Measurements from ENCODE around the gene DEDD. TPM values are rescaled to one million over a fixed set of nuclear protein-coding genes. Genes with fewer than 3 reads are reported as not detected.

The DEDD gene
- total RNA-seq, 1 experiment from 2014 or later: 32.8 TPM

- POLR2A ChIA-PET: interaction anchor here (1.2 kb wide), 1 partner anchor 68 kb away, joined by 3 read pairs; the partner anchor contains the start of gene F11R
- BruUV-seq (replicated peaks): no TSS peak
- DNase-seq (ENCODE audit: low read depth, low spot score): no peak
Observed at GRCh38 chr1:161089251-161089924, 43.1 kb downstream of the DEDD start, which contains the start of gene NECTIN4. Gene NECTIN4 (minus strand): TSS chr1:161089558. CDS start chr1:161089296, 262 bp downstream.

GRCh38 chr1:161088587-161089110 lies 43.8 kb downstream of the DEDD start:
- H3K27ac ChIP-seq (ENCODE audit: low read depth, low read length): no peak overlapping the region
- H3K4me1 ChIP-seq (ENCODE audit: control insufficient read depth in 1 of 2, insufficient read depth in 2 of 2, low read length in 2 of 2): peaks cover 29 to 85% of the 10 kb centered on the region in 2 experiments
- intact Hi-C loops (cut with micrococcal nuclease): no loop called here
- peak overlapping the region; percentile 30 for H3K4me2 ChIP-seq (ENCODE audit: low read length)
- BruUV-seq (replicated peaks): no TSS peak
- H3K9me3 ChIP-seq (ENCODE audit: control insufficient read depth in 1 of 2, insufficient read depth in 1 of 2, low read depth in 1 of 2, low read length in 2 of 2): no peaks in the 10 kb centered on the region
- 0 out of 2 replicates have a peak overlapping the region, but pooled peaks have one; percentile 2 for H3K9ac ChIP-seq (ENCODE audit: low read length)
- ChIA-PET POLR2A (interaction anchor here (1.2 kb wide), 1 partner anchor 67 kb away, joined by 3 read pairs; the partner anchor contains the start of gene F11R), CTCF (no interaction called here), RAD21 (ENCODE audit: low non-redundant PET in 1 of 2, low total read pairs in 2 of 2, uncharacterized antibody in 2 of 2, unreplicated experiment in 2 of 2) (no interaction called here)
- H3K27me3 ChIP-seq (ENCODE audit: insufficient read depth, low read length): no peaks in the 10 kb centered on the region
- no peaks in the 10 kb centered on the region for H3K79me2 ChIP-seq (ENCODE audit: insufficient read depth, low read length)
- ATAC-seq (no peak), DNase-seq (ENCODE audit: low read depth, low spot score) (no peak)
- no peak overlapping the region for H2AFZ ChIP-seq (ENCODE audit: low read depth, low read length, poor library complexity, severe bottlenecking)
- no peaks in the 10 kb centered on the region for H3K36me3 ChIP-seq (ENCODE audit: control insufficient read depth in 1 of 2, insufficient read depth in 2 of 2, low read length in 2 of 2)
- no peak overlapping the region for H3K4me3 ChIP-seq (replicated peaks in 1 of 2; ENCODE audit: low read depth in 1 of 2, low read length in 2 of 2)
- TF ChIP-seq EZH2phosphoT487 (IDR thresholded peaks at IDR 0.05; ENCODE audit: borderline replicate concordance): no peak
- no peak for TF ChIP-seq FOSL1 (IDR thresholded peaks at IDR 0.05; ENCODE audit: low read depth)
- no peak for TF ChIP-seq YY1 (IDR thresholded peaks at IDR 0.05; ENCODE audit: extremely low read depth, insufficient replicate concordance, low read depth, low read length)
- TF ChIP-seq RAD21 (IDR thresholded peaks at IDR 0.05; ENCODE audit: low read depth): no peak
- no peak for TF ChIP-seq ZFX (IDR thresholded peaks at IDR 0.05)
- TF ChIP-seq SRF (IDR thresholded peaks at IDR 0.05; ENCODE audit: low read depth): no peak
- no peak for TF ChIP-seq ZNF274 (IDR thresholded peaks at IDR 0.05; ENCODE audit: low read depth, low read length)
- TF ChIP-seq, protein P1, sequence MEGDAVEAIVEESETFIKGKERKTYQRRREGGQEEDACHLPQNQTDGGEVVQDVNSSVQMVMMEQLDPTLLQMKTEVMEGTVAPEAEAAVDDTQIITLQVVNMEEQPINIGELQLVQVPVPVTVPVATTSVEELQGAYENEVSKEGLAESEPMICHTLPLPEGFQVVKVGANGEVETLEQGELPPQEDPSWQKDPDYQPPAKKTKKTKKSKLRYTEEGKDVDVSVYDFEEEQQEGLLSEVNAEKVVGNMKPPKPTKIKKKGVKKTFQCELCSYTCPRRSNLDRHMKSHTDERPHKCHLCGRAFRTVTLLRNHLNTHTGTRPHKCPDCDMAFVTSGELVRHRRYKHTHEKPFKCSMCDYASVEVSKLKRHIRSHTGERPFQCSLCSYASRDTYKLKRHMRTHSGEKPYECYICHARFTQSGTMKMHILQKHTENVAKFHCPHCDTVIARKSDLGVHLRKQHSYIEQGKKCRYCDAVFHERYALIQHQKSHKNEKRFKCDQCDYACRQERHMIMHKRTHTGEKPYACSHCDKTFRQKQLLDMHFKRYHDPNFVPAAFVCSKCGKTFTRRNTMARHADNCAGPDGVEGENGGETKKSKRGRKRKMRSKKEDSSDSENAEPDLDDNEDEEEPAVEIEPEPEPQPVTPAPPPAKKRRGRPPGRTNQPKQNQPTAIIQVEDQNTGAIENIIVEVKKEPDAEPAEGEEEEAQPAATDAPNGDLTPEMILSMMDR (IDR thresholded peaks at IDR 0.05 in 2 of 3, conservative IDR thresholded peaks at IDR 0.05 in 1 of 3; ENCODE audit: borderline replicate concordance in 1 of 3, insufficient read depth in 1 of 3, low read depth in 2 of 3, low read length in 2 of 3): no peak
- no peak for TF ChIP-seq REST (IDR thresholded peaks at IDR 0.05; ENCODE audit: low read depth)
- H4K20me1 ChIP-seq (ENCODE audit: insufficient read depth): no peaks in the 10 kb centered on the region
- no peaks in the 10 kb centered on the region for H3K9me2 ChIP-seq (ENCODE audit: insufficient read depth)

More at GRCh38 chr1:161089251-161089924, 43.1 kb downstream of the DEDD start, which contains the start of gene NECTIN4:
- Histone ChIP-seq H3K9me3 (ENCODE audit: control insufficient read depth in 1 of 2, insufficient read depth in 1 of 2, low read depth in 1 of 2, low read length in 2 of 2) (no peaks in the 10 kb centered on the region), H3K27me3 (ENCODE audit: insufficient read depth, low read length) (no peaks in the 10 kb centered on the region), H3K27ac (ENCODE audit: low read depth, low read length) (no peak within 1 kb of the TSS), H3K9me2 (ENCODE audit: insufficient read depth) (no peaks in the 10 kb centered on the region), H3K36me3 (ENCODE audit: control insufficient read depth in 1 of 2, insufficient read depth in 2 of 2, low read length in 2 of 2) (no peaks in the 10 kb centered on the region), H3K79me2 (ENCODE audit: insufficient read depth, low read length) (no peaks in the 10 kb centered on the region), H3K4me2 (ENCODE audit: low read length) (peak within 1 kb of the TSS; percentile 30), H4K20me1 (ENCODE audit: insufficient read depth) (no peaks in the 10 kb centered on the region), H2AFZ (ENCODE audit: low read depth, low read length, poor library complexity, severe bottlenecking) (no peak within 1 kb of the TSS), H3K4me3 (replicated peaks in 1 of 2; ENCODE audit: low read depth in 1 of 2, low read length in 2 of 2) (no peak within 1 kb of the TSS), H3K4me1 (ENCODE audit: control insufficient read depth in 1 of 2, insufficient read depth in 2 of 2, low read length in 2 of 2) (peaks cover 21 to 80% of the 10 kb centered on the region in 2 experiments), H3K9ac (ENCODE audit: low read length) (0 out of 2 replicates have a peak within 1 kb of the TSS, but pooled peaks have one; percentile 2)
- intact Hi-C loops (cut with micrococcal nuclease): no loop called here
- TF ChIP-seq SIN3A (IDR thresholded peaks at IDR 0.05; ENCODE audit: low read depth) (no peak), POLR2AphosphoS5 (IDR thresholded peaks at IDR 0.05; ENCODE audit: low read depth, low read length) (peak; percentile 25; the same call in 1 of the 2 replicates), ELF1 (IDR thresholded peaks at IDR 0.05; ENCODE audit: borderline replicate concordance, low read depth) (no peak)
- peak; percentile 37; the same call in 1 of the 2 replicates for ATAC-seq
- CTCF ChIA-PET: no interaction called here
- RAD21 ChIA-PET (ENCODE audit: low non-redundant PET in 1 of 2, low total read pairs in 2 of 2, uncharacterized antibody in 2 of 2, unreplicated experiment in 2 of 2): no interaction called here

Data from HCT116 (cell line).